Panc1 (cell line): ENCODE data around the gene NUBP1.

Experiments
- CTCF ChIP-seq: fragments of 450-650 bp; IDR thresholded peaks from 2 replicates; pipeline ENCODE4 v1.5.1; 2017; ENCODE audit warnings: mild to moderate bottlenecking
- POLR2AphosphoS5 ChIP-seq: IDR thresholded peaks from 2 replicates; pipeline ENCODE4 v1.6.1; 2012; ENCODE audit warnings: mild to moderate bottlenecking, low read depth, low read length, moderate library complexity
- REST ChIP-seq, 2 experiments: IDR thresholded peaks; 2 replicates each; pipeline ENCODE4 v1.6.1; 2011 to 2012; ENCODE audit warnings: low read depth in 2 of 2, control low read depth in 1 of 2, low read length in 1 of 2, mild to moderate bottlenecking in 1 of 2, moderate library complexity in 1 of 2; ENCODE audit not compliant: insufficient read depth in 1 of 2
- TCF7L2 ChIP-seq: IDR thresholded peaks from 2 replicates; pipeline ENCODE4 v1.6.1; 2011; ENCODE audit warnings: mild to moderate bottlenecking, low read depth, low read length, inconsistent platforms

GRCh38 chr16:10743227-10743609 is 424 bp upstream of the NUBP1 start:
- no peak for TF ChIP-seq POLR2AphosphoS5
- no peak for TF ChIP-seq CTCF
- TF ChIP-seq TCF7L2, result no peak
- TF ChIP-seq REST (IDR thresholded peaks at IDR 0.05; ENCODE audit: insufficient read depth in 1 of 2, low read depth in 2 of 2, low read length in 1 of 2), result no peak
